Testis (tissue), 2 donors: ENCODE results near the gene TAS2R1.

Source experiments
- CTCF ChIP-seq, 3 experiments: fragments of 450-650 bp in 2 of 3; fragments of 200-600 bp in 1 of 3; sonication (generic) in 1 of 3; IDR thresholded peaks; one replicate each; pipeline ENCODE4 v1.5.1; 2016 to 2019; ENCODE audit warnings: antibody characterized with exemption in 3 of 3, mild to moderate bottlenecking in 2 of 3, moderate library complexity in 1 of 3
- POLR2A ChIP-seq: fragments of 450-650 bp; IDR thresholded peaks from one replicate; pipeline ENCODE4 v1.6.1; 2017; ENCODE audit warnings: antibody characterized with exemption, mild to moderate bottlenecking, moderate library complexity

GRCh38 chr5:9615331-9615730 lies 14.8 kb downstream of the TAS2R1 start:
- no peak for TF ChIP-seq CTCF (IDR thresholded peaks at IDR 0.05)
- no peak for TF ChIP-seq POLR2A
